Measurements from ENCODE around the gene HIGD1A. TPM values are rescaled to one million over a fixed set of nuclear protein-coding genes. Genes with fewer than 3 reads are reported as not detected.

Gene HIGD1A
- total and polyA plus RNA-seq, 5 experiments from 2014 or later: 23.0 to 88.3 (median 70.8) TPM

DNA sequence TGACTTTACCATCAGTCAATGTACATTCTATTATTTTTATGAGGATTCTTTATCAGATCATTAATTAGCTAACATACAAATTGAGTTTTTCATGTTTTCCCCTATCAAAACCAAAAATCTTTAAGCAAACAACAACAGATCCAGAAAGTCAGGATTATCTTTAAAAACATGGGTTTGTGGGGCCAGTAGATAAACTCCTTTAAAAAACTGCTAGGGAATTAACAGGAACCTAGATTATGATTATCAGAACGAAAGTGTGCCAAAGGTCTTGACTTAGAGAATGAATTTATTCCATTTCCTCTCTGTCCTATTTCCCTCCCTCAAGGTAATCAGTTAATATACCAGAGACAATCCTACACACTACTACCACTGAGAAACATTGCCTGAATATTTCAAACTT, 18.1 kb downstream of the HIGD1A start:
- Mint-ChIP-seq H3K9me3 (no peaks in the 10 kb centered on the region), H3K4me3 (no peak overlapping the region), H3K27ac (no peak overlapping the region), H3K4me1 (peaks cover 2 to 8% (median 6%) of the 10 kb centered on the region in 4 donors), H3K36me3 (peaks cover 0 to 61% (median 7%) of the 10 kb centered on the region in 3 donors), H3K27me3 (no peaks in the 10 kb centered on the region)
- DNase-seq (no peak), ATAC-seq (no peak)
- POLR2A ChIA-PET: no interaction called here

DNA sequence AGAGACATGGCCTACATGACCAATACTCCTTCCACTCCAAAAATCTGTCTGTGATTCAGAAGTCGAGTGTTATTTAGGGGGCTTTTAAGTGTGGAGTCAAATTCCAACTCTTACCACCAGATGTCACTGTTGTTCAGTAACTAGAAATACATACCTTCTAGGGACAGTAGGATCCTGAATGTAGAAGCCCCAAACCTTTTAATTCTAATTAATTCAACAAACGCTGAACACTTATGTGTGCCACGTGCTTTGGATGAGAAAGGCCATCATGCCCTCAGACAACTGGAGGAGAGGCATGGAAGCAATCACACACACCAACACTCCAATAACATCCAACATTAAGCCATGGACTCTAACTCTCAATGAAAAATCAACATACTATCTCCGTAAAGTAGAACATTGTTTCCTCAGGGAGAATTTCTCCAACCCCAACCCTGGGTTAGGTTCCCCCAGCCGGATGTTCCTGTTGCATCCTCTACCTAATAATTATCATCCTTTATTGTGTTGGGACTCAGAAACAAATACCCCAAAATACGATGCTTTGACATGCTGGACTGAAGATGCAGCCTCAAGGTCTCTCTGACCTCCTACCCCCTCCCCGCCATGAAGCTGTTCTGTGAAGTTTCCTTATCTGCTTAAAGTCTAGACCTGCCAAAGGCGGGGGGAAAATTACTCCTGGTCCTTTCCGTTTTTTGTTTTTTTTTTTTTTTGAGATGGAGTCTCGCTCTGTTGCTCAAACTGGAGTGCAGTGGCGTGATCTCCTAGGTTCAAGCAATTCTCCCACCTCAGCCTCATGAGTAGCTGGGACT, 23.2 kb downstream of the HIGD1A start:
- peak in 6 of 10 donors; percentile 28 to 71 (median 57) for DNase-seq
- no peak overlapping the region for H3K4me3 Mint-ChIP-seq
- no peaks in the 10 kb centered on the region for H3K9me3 Mint-ChIP-seq
- H3K27me3 Mint-ChIP-seq: no peaks in the 10 kb centered on the region
- H3K27ac Mint-ChIP-seq: no peak overlapping the region
- H3K4me1 Mint-ChIP-seq: peaks cover 0 to 3% (median 1%) of the 10 kb centered on the region in 4 donors
- H3K36me3 Mint-ChIP-seq: peaks cover 0 to 28% (median 2%) of the 10 kb centered on the region in 3 donors
- POLR2A ChIA-PET: no interaction called here
- ATAC-seq: peak; percentile 82 to 91

DNA sequence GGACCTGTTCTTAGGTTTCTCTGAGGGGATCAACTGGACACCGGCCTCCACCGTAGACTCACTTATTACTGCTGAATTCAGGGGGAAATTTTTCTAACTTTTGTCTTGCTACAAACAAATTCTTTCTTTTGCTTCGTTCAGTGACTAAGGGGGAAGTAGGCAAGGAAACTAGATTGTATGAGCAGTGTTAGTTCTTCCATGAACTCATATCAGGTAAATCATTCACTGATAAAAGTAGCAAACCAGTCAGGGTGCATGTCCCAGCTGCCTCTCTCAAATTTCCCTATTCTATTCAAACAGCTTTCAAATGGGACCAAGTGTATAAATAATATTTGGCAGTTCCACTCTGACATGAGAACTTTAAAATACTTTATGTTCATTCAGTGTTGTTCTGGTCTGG, 23.9 kb downstream of the HIGD1A start:
- peaks cover 0 to 3% (median 1%) of the 10 kb centered on the region in 4 donors for H3K4me1 Mint-ChIP-seq
- H3K9me3 Mint-ChIP-seq: no peaks in the 10 kb centered on the region
- DNase-seq (no peak), ATAC-seq (no peak)
- H3K4me3 Mint-ChIP-seq: no peak overlapping the region
- POLR2A ChIA-PET: no interaction called here
- H3K36me3 Mint-ChIP-seq: peaks cover 0 to 22% (median 2%) of the 10 kb centered on the region in 3 donors
- H3K27me3 Mint-ChIP-seq: no peaks in the 10 kb centered on the region
- no peak overlapping the region for H3K27ac Mint-ChIP-seq

DNA sequence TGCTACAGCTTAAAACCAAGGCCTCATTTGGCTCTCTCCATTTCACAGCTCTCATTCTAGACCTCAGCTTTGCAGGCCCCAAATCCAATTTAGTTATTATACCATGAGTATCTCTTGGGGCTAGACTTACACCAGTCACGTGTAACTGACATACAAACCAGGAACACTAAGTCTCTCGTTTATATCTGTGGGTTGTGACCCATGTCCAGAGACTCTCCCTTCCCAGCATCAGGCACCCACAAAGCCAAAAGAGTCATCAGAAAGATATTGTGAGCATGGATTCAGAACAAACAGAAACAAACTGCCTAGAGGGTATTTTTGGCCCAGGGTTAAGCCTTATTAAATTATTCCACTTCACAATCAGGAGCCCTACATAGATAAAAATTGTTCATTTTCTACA, 25.6 kb downstream of the HIGD1A start:
- POLR2A ChIA-PET: no interaction called here
- no peak for DNase-seq
- Mint-ChIP-seq H3K27me3 (no peaks in the 10 kb centered on the region), H3K27ac (no peak overlapping the region), H3K4me3 (no peak overlapping the region), H3K9me3 (no peaks in the 10 kb centered on the region), H3K36me3 (peaks cover 0 to 11% (median 2%) of the 10 kb centered on the region in 3 donors), H3K4me1 (peaks cover 0 to 5% (median 3%) of the 10 kb centered on the region in 4 donors)
- ATAC-seq: no peak

DNA sequence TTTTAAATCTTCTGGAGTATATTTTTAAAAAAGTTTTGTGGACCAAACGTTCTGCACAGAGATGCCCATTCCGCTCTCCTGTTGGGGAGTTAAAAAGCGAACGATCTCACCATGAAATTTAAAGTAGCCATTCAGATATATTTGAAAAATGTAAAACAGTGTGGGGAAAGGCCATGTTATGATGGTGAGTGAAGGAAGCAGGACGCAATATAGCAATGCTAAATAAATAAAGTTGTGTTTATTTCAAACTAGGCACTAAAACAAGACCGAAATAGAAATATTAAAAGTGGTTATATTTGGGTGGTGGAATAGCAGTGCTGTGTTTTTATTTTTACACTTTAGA, 30.9 kb downstream of the HIGD1A start:
- peak; percentile 10 to 26 for ATAC-seq
- peaks cover 9 to 16% (median 11%) of the 10 kb centered on the region in 4 donors for H3K4me1 Mint-ChIP-seq
- no peaks in the 10 kb centered on the region for H3K27me3 Mint-ChIP-seq
- no peak for DNase-seq
- peak overlapping the region; percentile 48 to 98 (median 96) for H3K27ac Mint-ChIP-seq
- H3K36me3 Mint-ChIP-seq: no peaks in the 10 kb centered on the region
- H3K9me3 Mint-ChIP-seq: peaks cover 0 to 2% (median 0%) of the 10 kb centered on the region in 9 donors
- POLR2A ChIA-PET: no interaction called here
- H3K4me3 Mint-ChIP-seq: peak overlapping the region; percentile 87 to 98 (median 91)

DNA sequence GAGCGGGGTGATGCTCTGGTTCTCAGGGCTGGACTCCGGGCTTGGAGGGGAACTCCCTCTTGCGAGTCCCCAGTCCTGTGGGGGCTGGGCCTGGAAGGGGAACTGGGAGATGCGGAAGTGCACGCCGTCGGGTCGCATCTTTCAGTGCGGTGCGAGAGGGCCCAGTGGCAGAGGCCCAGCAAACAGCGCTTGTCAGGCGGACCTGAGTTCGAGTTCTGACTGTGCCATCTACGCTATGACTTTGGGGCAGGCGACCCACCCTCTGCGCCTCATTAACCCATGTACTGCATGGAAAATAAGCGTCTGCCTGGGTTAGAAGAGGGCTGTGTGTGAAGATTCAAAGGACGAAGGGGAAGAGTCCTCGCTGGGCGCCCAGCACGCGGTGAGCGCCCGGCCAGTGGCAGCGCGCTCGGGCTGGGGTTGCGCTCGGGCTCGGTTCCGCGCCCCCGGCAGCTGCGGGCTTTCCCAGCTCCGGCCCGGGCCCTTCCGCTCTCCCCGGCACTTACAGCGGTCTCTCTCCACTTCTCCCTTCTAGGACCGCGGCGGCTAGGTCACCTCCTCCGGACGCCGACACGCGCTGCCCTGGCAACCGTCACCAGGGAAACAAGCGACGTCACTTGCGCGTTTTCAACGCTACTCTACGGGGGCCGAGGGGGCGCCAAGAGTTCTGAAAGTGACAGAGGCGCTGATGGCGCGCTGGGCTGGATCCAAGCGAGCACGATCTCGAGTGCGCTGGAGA, 31.5 kb downstream of the HIGD1A start, which contains the start of gene CCDC13:
TSS of gene CCDC13 (minus strand) at position 584 of the 739 bp plus-strand sequence. CDS start 14,908 bp downstream, outside the sequence.
- Mint-ChIP-seq H3K27me3 (no peaks in the 10 kb centered on the region), H3K4me1 (peaks cover 9 to 16% (median 11%) of the 10 kb centered on the region in 4 donors), H3K9me3 (peaks cover 0 to 2% (median 0%) of the 10 kb centered on the region in 9 donors), H3K27ac (peak within 1 kb of the TSS; percentile 48 to 98 (median 96)), H3K4me3 (peak within 1 kb of the TSS; percentile 87 to 98 (median 91)), H3K36me3 (no peaks in the 10 kb centered on the region)
- peak; percentile 85 to 88 for ATAC-seq
- peak; percentile 73 to 96 (median 86) for DNase-seq
- POLR2A ChIA-PET: no interaction called here

DNA sequence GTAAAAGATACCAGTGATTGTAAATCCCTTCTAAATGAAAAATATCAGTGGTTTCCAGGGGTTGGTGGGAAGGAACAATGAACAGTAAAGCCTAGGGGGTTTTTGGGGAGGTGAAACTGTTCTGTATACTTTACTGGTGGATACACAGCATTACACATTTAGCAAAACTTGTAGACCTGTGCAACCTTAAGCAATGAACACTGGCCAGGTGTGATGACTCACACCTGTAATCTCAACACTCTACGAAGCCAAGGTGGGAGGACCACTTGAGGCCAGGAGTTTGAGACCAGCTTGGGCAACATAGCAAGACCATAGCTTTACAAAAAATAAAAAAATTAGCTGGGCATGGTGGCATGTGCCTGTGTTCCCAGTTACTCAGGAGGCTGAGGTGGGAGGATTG, 33.0 kb downstream of the HIGD1A start:
- H3K4me3 Mint-ChIP-seq: peak overlapping the region in 5 of 10 donors; percentile 38 to 89 (median 50)

DNA sequence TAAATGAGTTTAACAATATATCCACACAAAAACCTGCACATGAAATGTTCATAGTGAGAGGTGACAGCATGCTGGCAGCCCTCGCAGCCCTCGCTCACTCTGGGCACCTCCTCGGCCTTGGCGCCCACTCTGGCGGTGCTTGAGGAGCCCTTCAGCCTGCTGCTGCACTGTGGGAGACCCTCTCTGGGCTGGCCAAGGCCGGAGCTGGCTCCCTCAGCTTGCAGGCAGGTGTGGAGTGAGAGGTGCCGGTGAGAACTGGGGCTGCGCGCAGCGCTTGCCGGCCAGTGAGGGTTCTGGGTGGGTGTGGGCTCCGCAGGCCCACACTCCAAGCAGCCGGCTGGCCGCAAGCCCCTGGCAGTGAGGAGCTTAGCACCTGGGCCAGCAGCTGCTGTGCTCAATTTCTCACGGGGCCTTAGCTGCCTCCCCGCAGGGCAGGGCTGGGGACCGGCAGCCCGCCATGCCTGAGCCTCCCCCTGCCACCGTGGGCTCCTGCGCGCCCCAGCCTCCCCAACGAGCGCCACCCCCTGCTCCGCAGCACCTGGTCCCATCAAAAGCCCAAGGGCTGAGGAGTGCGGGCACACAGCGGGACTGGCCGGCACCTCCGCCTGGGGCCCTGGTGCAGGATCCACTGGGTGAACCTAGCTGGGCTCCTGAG, 34.7 kb downstream of the HIGD1A start:
- Mint-ChIP-seq H3K4me1 (peaks cover 9 to 18% (median 11%) of the 10 kb centered on the region in 4 donors), H3K36me3 (no peaks in the 10 kb centered on the region)
- POLR2A ChIA-PET: interaction anchor here (1.6 kb wide), 1 partner anchor 112 kb away, joined by 4 read pairs; no protein-coding TSS in a partner anchor

More for the DNA sequence above, 33.0 kb downstream of the HIGD1A start:
- Mint-ChIP-seq H3K36me3 (no peaks in the 10 kb centered on the region), H3K27me3 (no peaks in the 10 kb centered on the region), H3K9me3 (peaks cover 0 to 2% (median 0%) of the 10 kb centered on the region in 9 donors), H3K4me1 (peaks cover 9 to 16% (median 11%) of the 10 kb centered on the region in 4 donors), H3K27ac (peak overlapping the region in 6 of 10 donors; percentile 9 to 86 (median 16))
- POLR2A ChIA-PET: interaction anchor here (1.6 kb wide), 1 partner anchor 110 kb away, joined by 4 read pairs; no protein-coding TSS in a partner anchor
- DNase-seq (no peak), ATAC-seq (no peak)

DNA sequence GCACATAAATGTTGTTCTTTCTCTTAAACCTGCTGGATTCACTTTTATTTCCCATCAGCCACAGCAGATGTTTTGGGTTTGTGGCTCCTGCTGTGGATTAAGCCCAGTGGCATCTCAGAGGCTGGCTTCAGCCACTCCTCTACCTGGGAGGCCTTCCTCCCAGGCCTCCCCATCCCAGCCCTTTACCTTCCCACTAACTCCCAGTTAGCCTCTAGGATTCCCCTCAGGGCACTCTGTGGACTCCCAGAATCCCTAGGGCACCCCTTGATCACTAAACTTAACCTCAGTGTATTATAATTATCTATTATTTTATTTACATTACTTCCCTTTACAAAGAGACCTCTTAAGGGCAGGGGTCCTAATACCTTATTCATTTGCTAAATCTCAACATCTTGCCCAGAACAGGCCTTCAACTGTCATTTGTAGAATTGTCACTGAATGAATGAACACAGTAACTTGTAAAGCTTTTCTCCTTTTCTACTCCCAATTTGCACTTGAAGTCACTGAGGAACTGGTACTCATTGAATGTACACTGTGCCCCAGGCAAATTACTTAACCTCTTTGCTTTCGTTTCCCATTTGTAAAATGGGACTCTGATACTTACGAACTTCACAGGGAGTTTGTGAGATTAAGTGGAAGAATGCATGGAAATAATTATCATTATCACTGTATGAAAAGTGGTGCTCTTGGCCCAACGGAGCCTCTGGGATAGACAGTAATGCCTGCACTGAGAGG, 39.6 kb downstream of the HIGD1A start:
- POLR2A ChIA-PET: no interaction called here
- no peak for ATAC-seq
- no peaks in the 10 kb centered on the region for H3K36me3 Mint-ChIP-seq

More for the DNA sequence above, 34.7 kb downstream of the HIGD1A start:
- Mint-ChIP-seq H3K27me3 (no peaks in the 10 kb centered on the region), H3K4me3 (no peak overlapping the region), H3K9me3 (peaks cover 0 to 2% (median 0%) of the 10 kb centered on the region in 9 donors), H3K27ac (no peak overlapping the region)
- DNase-seq (no peak), ATAC-seq (no peak)

DNA sequence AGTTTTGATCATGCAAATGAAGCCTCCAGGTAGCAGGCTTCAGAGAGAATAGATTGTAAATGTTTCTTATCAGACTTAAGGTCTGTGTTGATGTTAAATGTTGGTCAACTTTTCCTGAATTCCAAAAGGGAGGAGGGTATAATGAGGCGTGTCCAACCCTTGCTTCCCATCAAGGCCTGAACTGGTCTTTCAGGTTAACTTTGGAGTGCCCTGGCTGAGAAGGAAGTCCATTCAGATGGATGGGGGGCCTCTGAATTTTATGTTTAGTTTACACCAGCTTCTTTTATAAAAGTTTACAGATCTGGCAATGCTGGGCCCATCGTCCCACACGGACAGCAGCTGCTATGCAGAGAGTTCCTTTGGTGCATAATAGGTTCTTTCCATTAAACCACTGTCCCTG, 40.2 kb downstream of the HIGD1A start:
- H3K9me3 Mint-ChIP-seq: no peaks in the 10 kb centered on the region
- H3K4me3 Mint-ChIP-seq: no peak overlapping the region
- no peaks in the 10 kb centered on the region for H3K36me3 Mint-ChIP-seq
- ATAC-seq (no peak), DNase-seq (no peak)
- H3K27me3 Mint-ChIP-seq: peaks cover 0 to 2% (median 0%) of the 10 kb centered on the region in 5 donors
- POLR2A ChIA-PET: no interaction called here
- H3K4me1 Mint-ChIP-seq: peaks cover 0 to 5% (median 0%) of the 10 kb centered on the region in 4 donors
- H3K27ac Mint-ChIP-seq: no peak overlapping the region

More for the DNA sequence above, 39.6 kb downstream of the HIGD1A start:
- H3K9me3 Mint-ChIP-seq: no peaks in the 10 kb centered on the region
- H3K4me1 Mint-ChIP-seq: peaks cover 0 to 5% (median 0%) of the 10 kb centered on the region in 4 donors
- H3K27me3 Mint-ChIP-seq: no peaks in the 10 kb centered on the region
- H3K4me3 Mint-ChIP-seq: no peak overlapping the region
- no peak overlapping the region for H3K27ac Mint-ChIP-seq
- no peak for DNase-seq

DNA sequence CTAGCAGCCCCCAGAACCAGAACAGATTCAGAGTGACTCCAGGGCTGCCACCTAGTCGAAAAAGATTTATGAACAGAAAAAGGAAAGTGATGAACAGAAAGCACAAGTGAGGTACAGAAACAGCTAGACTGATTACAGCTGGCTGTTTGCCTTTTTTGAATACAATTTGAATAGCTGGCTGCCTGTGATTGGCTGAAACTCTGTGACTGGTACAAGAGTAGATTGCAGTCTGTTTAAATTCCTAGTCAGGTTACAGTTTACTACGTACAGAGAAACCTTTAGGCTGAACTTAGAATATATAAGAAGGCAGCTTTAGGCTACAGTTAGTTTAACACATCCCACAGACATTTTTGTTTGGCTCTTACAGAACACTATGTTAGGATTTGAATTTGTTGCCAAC, 41.3 kb downstream of the HIGD1A start:
- ATAC-seq (no peak), DNase-seq (no peak)
- POLR2A ChIA-PET: interaction anchor here (0.6 kb wide), 1 partner anchor 185 kb away, joined by 3 read pairs; no protein-coding TSS in a partner anchor
- H3K27ac Mint-ChIP-seq: no peak overlapping the region
- peaks cover 0 to 5% (median 0%) of the 10 kb centered on the region in 4 donors for H3K4me1 Mint-ChIP-seq
- no peaks in the 10 kb centered on the region for H3K36me3 Mint-ChIP-seq
- no peak overlapping the region for H3K4me3 Mint-ChIP-seq
- H3K27me3 Mint-ChIP-seq: peaks cover 0 to 11% (median 5%) of the 10 kb centered on the region in 5 donors
- no peaks in the 10 kb centered on the region for H3K9me3 Mint-ChIP-seq
